HG03159 (cell line): Measurements from ENCODE around the gene CBFA2T3.

Experiments used
- ATAC-seq: cut with Tn5 transposase; IDR thresholded peaks from one replicate; pipeline ENCODE4 v1.9.1; 2021; ENCODE audit warnings: mild to moderate bottlenecking, moderate library complexity; ENCODE audit not compliant: unreplicated experiment

CBFA2T3 gene

DNA sequence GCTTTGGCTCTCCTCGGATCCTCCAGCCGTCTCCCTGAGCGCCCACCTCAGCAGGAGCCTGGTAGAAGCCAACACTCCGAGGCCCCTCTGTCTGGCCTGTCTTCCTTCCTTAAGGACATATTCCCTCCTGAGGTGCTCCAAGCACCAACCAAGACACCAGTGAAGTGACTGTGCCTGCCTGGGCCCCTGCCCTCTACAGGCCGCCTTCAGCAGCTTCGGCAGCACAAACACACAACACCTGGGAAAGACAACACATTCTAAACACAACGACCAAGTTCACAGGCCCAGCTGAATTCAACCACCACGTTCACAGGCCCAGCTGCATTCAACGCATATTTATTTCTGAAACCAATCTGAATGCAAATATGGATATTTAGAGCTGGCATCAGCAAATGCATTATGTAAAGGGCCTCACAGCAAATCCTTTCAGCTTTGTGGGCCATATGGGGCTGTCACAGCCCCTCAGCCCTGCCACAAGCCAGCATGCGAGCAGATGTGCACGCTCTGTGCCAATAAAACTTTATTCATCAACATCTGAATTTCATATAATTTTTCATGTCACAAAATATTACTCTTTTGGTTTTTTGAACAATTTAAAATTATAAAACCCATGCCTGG is 132.5 kb downstream of the CBFA2T3 start:
- no peak for ATAC-seq

- no peak for ATAC-seq
Measured at GRCh38 chr16:88843256-88843655, 133.8 kb downstream of the CBFA2T3 start.

DNA sequence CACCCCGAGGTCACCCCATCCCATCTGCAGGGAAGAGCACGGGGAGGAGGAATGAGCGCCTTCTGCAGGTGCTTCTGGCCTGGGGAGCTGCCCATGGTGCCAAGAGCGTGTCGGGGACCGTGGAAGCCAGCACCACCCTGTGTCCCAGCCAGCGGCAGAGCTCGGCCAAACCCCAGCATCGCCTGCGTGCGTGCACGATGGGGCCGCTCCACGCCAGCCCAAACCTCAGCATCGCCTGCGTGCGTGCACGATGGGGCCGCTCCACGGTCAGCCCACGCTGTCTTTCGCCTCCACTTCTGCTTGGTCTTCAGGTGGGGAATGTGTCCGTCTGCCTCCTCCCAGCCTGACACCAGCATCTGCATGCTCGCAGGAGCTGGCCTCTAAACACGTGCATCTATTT is 134.2 kb downstream of the CBFA2T3 start:
- ATAC-seq: no peak

DNA sequence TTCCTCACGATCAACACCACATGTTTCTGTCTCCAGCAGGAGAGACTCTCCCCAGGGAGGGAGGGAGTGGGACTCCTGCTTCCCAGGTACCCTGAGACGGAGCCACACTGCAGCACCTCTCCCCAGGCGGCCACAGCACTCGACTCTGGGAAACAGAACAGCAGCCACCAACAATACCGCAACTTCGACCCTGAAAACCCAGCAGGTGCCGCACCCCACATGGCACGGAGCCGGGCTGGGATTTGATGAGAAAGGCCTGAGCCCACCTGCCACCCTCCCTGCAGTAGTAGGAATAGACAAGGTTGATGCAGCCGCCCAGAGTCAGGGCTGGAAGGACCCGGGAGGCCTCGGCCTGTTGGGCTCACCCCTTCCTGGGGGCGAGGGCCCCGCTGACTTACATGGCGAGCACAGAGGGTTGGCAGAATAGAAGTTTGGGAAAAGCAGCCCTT is 134.7 kb downstream of the CBFA2T3 start:
- ATAC-seq: no peak

- no peak for ATAC-seq
Measured at GRCh38 chr16:88841521-88842307, 135.3 kb downstream of the CBFA2T3 start.

GRCh38 chr16:88840600-88841215 is 136.3 kb downstream of the CBFA2T3 start:
- no peak for ATAC-seq

DNA sequence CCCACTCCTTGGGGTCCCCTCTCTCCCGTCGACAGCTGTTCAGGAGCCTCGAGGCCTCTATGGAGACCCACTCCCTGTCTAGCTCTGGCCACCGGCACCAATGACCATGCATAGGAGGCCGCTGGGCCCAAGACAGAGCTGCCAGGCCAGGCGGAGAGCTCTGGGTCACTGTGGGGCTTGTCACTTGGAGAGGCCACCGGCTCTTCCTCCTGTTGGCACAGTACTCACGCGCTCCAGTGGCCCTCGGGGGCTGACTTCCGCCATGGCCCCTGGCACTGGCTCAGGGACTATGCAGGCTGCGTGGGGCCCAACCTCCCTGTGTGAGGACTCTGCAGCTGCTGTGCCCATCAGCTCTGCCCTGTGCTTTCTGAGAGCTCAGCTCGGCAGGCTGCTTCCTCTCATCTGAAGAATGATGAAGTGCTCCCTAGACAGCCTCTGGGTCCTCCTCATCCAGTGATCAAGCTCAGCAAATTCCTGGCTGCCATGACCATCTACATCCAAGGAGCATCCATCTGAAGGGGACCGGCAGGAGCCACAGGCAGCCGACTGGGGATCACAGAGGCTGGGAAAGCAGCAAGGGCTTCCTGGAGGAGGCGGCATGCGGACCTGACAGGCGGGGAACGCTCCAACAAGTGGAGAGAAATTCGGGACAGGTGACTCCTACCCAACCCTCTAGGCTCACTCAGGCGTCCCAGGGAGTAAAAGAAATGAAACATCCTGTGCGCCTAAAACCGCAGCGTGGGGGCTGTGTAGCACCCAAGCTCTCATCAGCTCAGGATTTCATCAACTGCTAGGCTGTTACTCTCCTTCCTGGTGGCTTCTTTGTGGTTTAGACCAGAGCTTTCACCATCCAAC is 137.0 kb downstream of the CBFA2T3 start:
- no peak for ATAC-seq

DNA sequence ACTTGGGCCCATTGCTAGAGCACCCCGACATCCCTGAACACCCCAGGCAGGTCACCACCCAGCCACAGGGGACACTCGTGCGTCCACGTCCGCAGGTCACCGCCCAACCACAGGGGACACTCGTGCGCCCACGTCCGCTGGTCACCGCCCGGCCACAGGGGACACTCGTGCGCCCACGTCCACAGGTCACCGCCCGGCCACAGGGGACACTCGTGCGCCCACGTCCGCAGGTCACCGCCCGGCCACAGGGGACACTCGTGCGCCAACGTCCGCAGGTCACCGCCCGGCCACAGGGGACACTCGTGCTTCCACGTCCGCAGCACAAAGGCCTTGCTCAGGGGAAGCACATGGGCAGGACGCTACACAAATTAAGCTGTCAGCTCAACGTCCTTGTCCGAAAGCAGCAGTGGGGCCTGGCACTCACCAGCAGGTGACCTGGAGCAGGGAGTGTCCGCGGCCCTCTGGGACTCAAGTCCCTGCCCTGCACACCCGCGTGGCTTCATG is 137.9 kb downstream of the CBFA2T3 start:
- ATAC-seq: no peak

- ATAC-seq: no peak
Measured at GRCh38 chr16:88838566-88838965, 138.4 kb downstream of the CBFA2T3 start.

DNA sequence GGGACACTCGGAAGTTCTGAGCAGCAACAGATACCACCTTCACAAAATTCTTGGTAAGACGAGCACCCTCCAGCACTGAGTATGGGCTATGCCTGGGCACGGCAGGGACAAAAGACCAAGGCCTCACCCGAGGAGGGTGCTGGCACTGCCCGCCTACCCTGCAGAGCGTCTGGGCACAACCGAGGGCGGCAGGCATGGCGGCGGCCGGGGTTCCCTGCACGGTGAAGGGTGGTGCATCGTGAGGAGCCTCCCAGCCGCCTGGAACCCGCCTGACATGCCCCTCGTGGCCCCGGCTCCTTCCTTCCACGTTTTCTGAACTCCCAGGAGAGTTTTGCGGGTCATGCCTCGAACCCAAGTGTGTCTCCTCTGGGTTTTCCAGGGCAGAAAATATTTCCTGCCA is 139.2 kb downstream of the CBFA2T3 start:
- ATAC-seq: no peak

GRCh38 chr16:88836791-88837190 is 140.2 kb downstream of the CBFA2T3 start:
- no peak for ATAC-seq

GRCh38 chr16:88835818-88836217 is 141.2 kb downstream of the CBFA2T3 start:
- no peak for ATAC-seq

- no peak for ATAC-seq
Measured at GRCh38 chr16:88835383-88835782, 141.6 kb downstream of the CBFA2T3 start.

DNA sequence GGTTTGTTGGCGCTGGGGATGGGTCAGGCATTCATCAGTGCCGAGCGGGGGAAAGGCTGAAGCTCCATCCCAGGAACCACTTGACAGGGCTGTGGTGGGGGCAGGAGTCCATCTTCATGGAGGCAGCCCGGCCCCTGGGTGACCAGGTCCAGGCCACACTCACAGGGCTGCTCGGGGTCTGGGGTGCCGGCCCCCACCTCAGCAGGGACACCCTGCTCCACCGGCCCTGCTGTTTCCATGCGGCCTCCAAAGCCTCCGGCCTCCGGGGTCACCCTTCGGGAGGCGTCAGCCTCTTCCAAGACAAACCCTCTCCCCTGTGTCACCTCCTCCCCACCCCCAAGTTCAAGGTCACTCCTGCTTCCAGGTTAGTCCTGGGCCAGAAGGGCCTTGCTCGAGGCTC is 142.3 kb downstream of the CBFA2T3 start:
- no peak for ATAC-seq

- ATAC-seq: no peak
Measured at GRCh38 chr16:88833086-88833485, 143.9 kb downstream of the CBFA2T3 start.

DNA sequence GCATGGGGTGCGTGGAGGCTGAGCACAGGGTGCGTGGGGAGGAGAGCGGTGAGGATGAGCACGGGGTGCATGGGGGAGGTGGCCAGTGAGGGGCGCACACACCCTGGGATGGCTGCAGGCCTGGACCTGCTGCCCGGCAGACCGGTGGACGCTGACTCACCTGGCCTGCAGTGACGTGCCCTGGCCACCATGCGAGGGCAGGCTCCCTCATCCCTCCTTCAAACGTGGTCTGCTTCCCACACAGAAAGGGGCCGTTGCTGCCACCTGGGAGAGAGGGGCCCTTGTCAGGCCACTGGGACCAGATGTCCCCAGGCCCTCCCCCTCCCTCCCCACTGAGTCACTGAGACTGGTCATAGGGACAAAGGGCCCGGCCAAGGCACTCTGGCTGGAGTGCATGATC is 145.2 kb downstream of the CBFA2T3 start:
- ATAC-seq: no peak

GRCh38 chr16:88830783-88831182 is 146.2 kb downstream of the CBFA2T3 start:
- ATAC-seq: no peak

- ATAC-seq: no peak
Measured at GRCh38 chr16:88830258-88830657, 146.7 kb downstream of the CBFA2T3 start.

DNA sequence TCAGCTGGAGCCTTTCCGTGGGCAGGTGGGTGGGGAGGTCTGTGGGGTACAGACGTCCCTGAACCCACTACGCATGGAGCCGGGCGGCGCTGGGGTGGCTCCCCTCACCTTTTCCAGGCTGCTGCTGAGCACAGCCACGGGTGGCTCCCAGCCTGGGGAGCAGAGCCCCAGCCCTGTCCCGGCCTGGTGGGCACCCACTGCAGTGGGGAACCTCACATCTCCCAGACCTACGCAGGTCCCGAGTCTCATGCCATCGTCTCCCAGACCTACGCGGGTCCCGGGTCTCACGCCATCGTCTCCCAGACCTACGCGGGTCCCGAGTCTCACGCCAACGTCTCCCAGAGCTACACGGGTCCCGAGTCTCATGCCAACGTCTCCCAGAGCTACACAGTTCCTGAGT is 148.3 kb downstream of the CBFA2T3 start:
- no peak for ATAC-seq

DNA sequence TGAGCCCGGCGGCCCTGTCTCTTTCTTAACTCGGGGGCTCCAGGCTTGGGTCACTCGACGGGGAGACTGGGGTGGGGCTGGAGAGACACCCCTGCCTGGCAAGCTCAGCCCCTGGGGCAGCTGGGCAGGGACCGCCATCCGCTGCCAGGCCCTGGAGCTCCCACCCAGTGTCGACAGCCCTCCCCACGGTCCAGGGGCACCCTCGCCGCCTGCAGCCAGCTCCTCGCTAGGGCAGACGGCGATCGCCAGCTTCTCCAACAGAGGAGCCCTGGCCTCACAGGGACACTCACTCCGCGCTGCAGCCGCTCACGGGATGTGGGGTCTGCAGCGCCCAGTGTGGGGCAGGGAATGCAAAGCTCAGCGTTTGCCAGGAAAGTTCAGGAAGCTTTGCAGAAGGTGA is 149.3 kb downstream of the CBFA2T3 start:
- no peak for ATAC-seq
